Mesenchymal stem cell (in vitro differentiated cells and primary cell): ENCODE measurements around the gene SAMD11.

Experiments used
- DNase-seq: peaks from one replicate; pipeline ENCODE4 v3.0.0-alpha.2; 2013
- H2AFZ ChIP-seq: one replicate; pipeline ENCODE4 v1.6.1; 2013; ENCODE audit warnings: low read depth, mild to moderate bottlenecking, control low read depth, inconsistent platforms, low read length, moderate library complexity
- H2AK5ac ChIP-seq: 2 replicates; pipeline ENCODE4 v1.6.1; 2013; ENCODE audit warnings: low read length, moderate library complexity, mild to moderate bottlenecking, inconsistent platforms; ENCODE audit not compliant: severe bottlenecking
- H2BK120ac ChIP-seq: one replicate; pipeline ENCODE4 v1.6.1; 2013; ENCODE audit warnings: low read depth, mild to moderate bottlenecking, inconsistent platforms, low read length, moderate library complexity
- H2BK12ac ChIP-seq, 2 experiments: one replicate each; pipeline ENCODE4 v1.6.1; 2013; ENCODE audit warnings: inconsistent platforms in 2 of 2, low read length in 2 of 2, mild to moderate bottlenecking in 2 of 2, moderate library complexity in 2 of 2, control low read depth in 1 of 2
- H2BK15ac ChIP-seq: one replicate; pipeline ENCODE4 v1.6.1; 2013; ENCODE audit warnings: mild to moderate bottlenecking, low read depth, inconsistent platforms; ENCODE audit not compliant: poor library complexity, severe bottlenecking
- H2BK5ac ChIP-seq: 2 replicates; pipeline ENCODE4 v1.6.1; 2013; ENCODE audit warnings: low read depth, mild to moderate bottlenecking, low read length, control low read depth, inconsistent platforms; ENCODE audit not compliant: poor library complexity, severe bottlenecking
- H3K14ac ChIP-seq, 2 experiments: one replicate each; pipeline ENCODE4 v1.6.1; 2013; ENCODE audit warnings: inconsistent platforms in 2 of 2, low read length in 2 of 2, control low read depth in 1 of 2, mild to moderate bottlenecking in 1 of 2, moderate library complexity in 1 of 2
- H3K18ac ChIP-seq, 2 experiments: one replicate each; pipeline ENCODE4 v1.6.1; 2013; ENCODE audit warnings: inconsistent platforms in 2 of 2, low read length in 2 of 2, control low read depth in 1 of 2, low read depth in 1 of 2, mild to moderate bottlenecking in 1 of 2
- H3K23ac ChIP-seq, 2 experiments: one replicate each; pipeline ENCODE4 v1.6.1; 2013; ENCODE audit warnings: inconsistent platforms in 2 of 2, low read length in 2 of 2, mild to moderate bottlenecking in 2 of 2, moderate library complexity in 2 of 2, control low read depth in 1 of 2
- H3K27ac ChIP-seq: 2 replicates; pipeline ENCODE4 v1.5.1; 2013; ENCODE audit warnings: mild to moderate bottlenecking, moderate library complexity, low read length, control low read depth, inconsistent platforms; ENCODE audit not compliant: poor library complexity, severe bottlenecking
- H3K27me3 ChIP-seq, 2 experiments: 2 replicates each; pipeline versions ENCODE4 v1.6.1 to v1.7.0; 2013; ENCODE audit warnings: low read length in 2 of 2, mild to moderate bottlenecking in 2 of 2, moderate library complexity in 2 of 2, control low read depth in 1 of 2, inconsistent platforms in 1 of 2; ENCODE audit not compliant: control insufficient read depth in 1 of 2, insufficient read depth in 1 of 2
- H3K36me3 ChIP-seq, 2 experiments: 2 replicates each; pipeline versions ENCODE4 v1.6.1 to v1.7.0; 2013; ENCODE audit warnings: low read length in 2 of 2, control low read depth in 1 of 2, inconsistent platforms in 1 of 2, low read depth in 1 of 2, mild to moderate bottlenecking in 1 of 2; ENCODE audit not compliant: insufficient read depth in 2 of 2, control insufficient read depth in 1 of 2
- H3K4ac ChIP-seq, 2 experiments: one replicate each; pipeline ENCODE4 v1.6.1; 2013; ENCODE audit warnings: inconsistent platforms in 2 of 2, low read length in 2 of 2, mild to moderate bottlenecking in 2 of 2, moderate library complexity in 2 of 2, control low read depth in 1 of 2, low read depth in 1 of 2
- H3K4me1 ChIP-seq: 2 replicates; pipeline ENCODE4 v1.6.1; 2013; ENCODE audit warnings: low read depth, low read length, control low read depth; ENCODE audit not compliant: control insufficient read depth, insufficient read depth
- H3K4me2 ChIP-seq: 2 replicates; pipeline ENCODE4 v1.6.1; 2013; ENCODE audit warnings: low read length, mild to moderate bottlenecking, inconsistent platforms; ENCODE audit not compliant: poor library complexity, severe bottlenecking
- H3K4me3 ChIP-seq, 2 experiments: 2 replicates each; pipeline versions ENCODE4 v1.5.1 to v1.7.0; 2013; ENCODE audit warnings: low read length in 2 of 2, mild to moderate bottlenecking in 2 of 2, control low read depth in 1 of 2, low read depth in 1 of 2; ENCODE audit not compliant: insufficient read depth in 1 of 2
- H3K79me1 ChIP-seq: replicated peaks from 2 replicates; pipeline ENCODE4 v1.6.1; 2013; ENCODE audit warnings: mild to moderate bottlenecking, control low read depth, low read length, inconsistent platforms; ENCODE audit not compliant: poor library complexity, severe bottlenecking
- H3K9ac ChIP-seq: 2 replicates; pipeline ENCODE4 v1.7.0; 2013; ENCODE audit warnings: mild to moderate bottlenecking, low read length, moderate library complexity
- H3K9me3 ChIP-seq: 2 replicates; pipeline ENCODE4 v1.7.0; 2013; ENCODE audit warnings: mild to moderate bottlenecking, low read length; ENCODE audit not compliant: control insufficient read depth
- H4K8ac ChIP-seq: one replicate; pipeline ENCODE4 v1.6.1; 2013; ENCODE audit warnings: inconsistent platforms, mild to moderate bottlenecking, low read length, moderate library complexity
- H4K91ac ChIP-seq: one replicate; pipeline ENCODE4 v1.6.1; 2013; ENCODE audit warnings: mild to moderate bottlenecking, low read length, inconsistent platforms
- WGBS: methylation state at CpG from one replicate; pipeline ENCODE4 v1.1.7; 2013; ENCODE audit warnings: mixed read lengths; 5-methylcytosine and 5-hydroxymethylcytosine counted together

Gene SAMD11

GRCh38 chr1:929712-930632 is 6.2 kb downstream of the SAMD11 start:
- Histone ChIP-seq H3K4me1 (peaks cover 28% of the 10 kb centered on the region), H2AFZ (no peak overlapping the region), H3K4me2 (no peak overlapping the region), H2BK5ac (no peak overlapping the region), H2AK5ac (no peak overlapping the region), H3K23ac (no peak overlapping the region), H2BK12ac (no peak overlapping the region), H3K27me3 (peaks cover 43 to 78% of the 10 kb centered on the region in 2 experiments), H3K27ac (no peak overlapping the region), H4K91ac (no peak overlapping the region), H3K9me3 (no peaks in the 10 kb centered on the region), H3K14ac (no peak overlapping the region), H3K9ac (no peak overlapping the region), H3K4me3 (no peak overlapping the region), H4K8ac (no peak overlapping the region), H2BK15ac (no peak overlapping the region), H3K36me3 (peaks cover 0 to 4% of the 10 kb centered on the region in 2 experiments), H3K18ac (no peak overlapping the region), H3K4ac (no peak overlapping the region), H3K79me1 (no peaks in the 10 kb centered on the region), H2BK120ac (no peak overlapping the region)
- WGBS: 91% methylated on average over 37 of the region's 40 CpGs
- DNase-seq: no peak

- no peak overlapping the region for H3K27ac ChIP-seq
- H4K91ac ChIP-seq: no peak overlapping the region
- WGBS: 81% methylated on average over 18 of the region's 18 CpGs
Measured at GRCh38 chr1:930633-931138, 7.0 kb downstream of the SAMD11 start.

GRCh38 chr1:931380-932172 is 7.9 kb downstream of the SAMD11 start:
- H2AFZ ChIP-seq: no peak overlapping the region
- no peak overlapping the region for H3K9ac ChIP-seq
- H3K27ac ChIP-seq: no peak overlapping the region
- H4K8ac ChIP-seq: no peak overlapping the region
- H2AK5ac ChIP-seq: no peak overlapping the region
- H3K36me3 ChIP-seq: peaks cover 0 to 2% of the 10 kb centered on the region in 2 experiments
- 49% methylated on average over 12 of the region's 15 CpGs for WGBS
- peak overlapping the region in 1 of 2 experiments; percentile 15 for H3K18ac ChIP-seq
- no peak overlapping the region for H2BK12ac ChIP-seq
- no peak overlapping the region for H3K4me2 ChIP-seq
- H3K9me3 ChIP-seq: no peaks in the 10 kb centered on the region
- H3K79me1 ChIP-seq: no peaks in the 10 kb centered on the region
- peaks cover 42 to 82% of the 10 kb centered on the region in 2 experiments for H3K27me3 ChIP-seq
- H3K23ac ChIP-seq: no peak overlapping the region
- no peak overlapping the region for H3K4ac ChIP-seq
- DNase-seq: no peak
- no peak overlapping the region for H2BK120ac ChIP-seq
- H2BK5ac ChIP-seq: no peak overlapping the region
- H3K4me3 ChIP-seq: no peak overlapping the region
- H4K91ac ChIP-seq: no peak overlapping the region
- H3K14ac ChIP-seq: no peak overlapping the region
- H2BK15ac ChIP-seq: no peak overlapping the region
- H3K4me1 ChIP-seq: peaks cover 29% of the 10 kb centered on the region

More at GRCh38 chr1:930633-931138, 7.0 kb downstream of the SAMD11 start:
- H3K4me2 ChIP-seq: no peak overlapping the region
- no peak overlapping the region for H4K8ac ChIP-seq
- H2AFZ ChIP-seq: no peak overlapping the region
- peaks cover 47 to 84% of the 10 kb centered on the region in 2 experiments for H3K27me3 ChIP-seq
- no peak overlapping the region for H2BK120ac ChIP-seq
- no peak overlapping the region for H3K4ac ChIP-seq
- no peak overlapping the region for H3K4me3 ChIP-seq
- H3K18ac ChIP-seq: no peak overlapping the region
- H2BK15ac ChIP-seq: no peak overlapping the region
- H3K4me1 ChIP-seq: peaks cover 29% of the 10 kb centered on the region
- no peak for DNase-seq
- no peaks in the 10 kb centered on the region for H3K79me1 ChIP-seq
- H2AK5ac ChIP-seq: no peak overlapping the region
- no peak overlapping the region for H3K14ac ChIP-seq
- no peak overlapping the region for H3K23ac ChIP-seq
- H3K9me3 ChIP-seq: no peaks in the 10 kb centered on the region
- no peak overlapping the region for H2BK12ac ChIP-seq
- H3K9ac ChIP-seq: no peak overlapping the region
- H2BK5ac ChIP-seq: no peak overlapping the region
- H3K36me3 ChIP-seq: peaks cover 0 to 2% of the 10 kb centered on the region in 2 experiments

- H2BK5ac ChIP-seq: no peak overlapping the region
- no peak overlapping the region for H3K27ac ChIP-seq
- no peak overlapping the region for H2AFZ ChIP-seq
- no peak overlapping the region for H4K91ac ChIP-seq
- no peak overlapping the region for H3K9ac ChIP-seq
- no peak overlapping the region for H2BK120ac ChIP-seq
- H3K79me1 ChIP-seq: no peaks in the 10 kb centered on the region
- peaks cover 41 to 82% of the 10 kb centered on the region in 2 experiments for H3K27me3 ChIP-seq
- no peak overlapping the region for H3K14ac ChIP-seq
- no peak overlapping the region for H4K8ac ChIP-seq
- H3K9me3 ChIP-seq: no peaks in the 10 kb centered on the region
- no peak overlapping the region for H3K4me2 ChIP-seq
- H3K4me3 ChIP-seq: no peak overlapping the region
- peaks cover 0 to 2% of the 10 kb centered on the region in 2 experiments for H3K36me3 ChIP-seq
- H3K4me1 ChIP-seq: peaks cover 28% of the 10 kb centered on the region
- H2BK15ac ChIP-seq: no peak overlapping the region
- H2BK12ac ChIP-seq: no peak overlapping the region
- no peak overlapping the region for H3K4ac ChIP-seq
- DNase-seq: no peak
- H3K23ac ChIP-seq: no peak overlapping the region
- no peak overlapping the region for H2AK5ac ChIP-seq
- H3K18ac ChIP-seq: no peak overlapping the region
- whole genome bisulfite sequencing: 43% methylated on average over 16 of the region's 16 CpGs
Measured at GRCh38 chr1:932173-932510, 8.4 kb downstream of the SAMD11 start.
